Measurements from ENCODE around the gene IL10RA.
"Not testable (repeated sequence)": the region's sequence is repeated elsewhere in the genome, so short reads cannot be mapped to it uniquely, and the experiment has no call there.

DNA sequence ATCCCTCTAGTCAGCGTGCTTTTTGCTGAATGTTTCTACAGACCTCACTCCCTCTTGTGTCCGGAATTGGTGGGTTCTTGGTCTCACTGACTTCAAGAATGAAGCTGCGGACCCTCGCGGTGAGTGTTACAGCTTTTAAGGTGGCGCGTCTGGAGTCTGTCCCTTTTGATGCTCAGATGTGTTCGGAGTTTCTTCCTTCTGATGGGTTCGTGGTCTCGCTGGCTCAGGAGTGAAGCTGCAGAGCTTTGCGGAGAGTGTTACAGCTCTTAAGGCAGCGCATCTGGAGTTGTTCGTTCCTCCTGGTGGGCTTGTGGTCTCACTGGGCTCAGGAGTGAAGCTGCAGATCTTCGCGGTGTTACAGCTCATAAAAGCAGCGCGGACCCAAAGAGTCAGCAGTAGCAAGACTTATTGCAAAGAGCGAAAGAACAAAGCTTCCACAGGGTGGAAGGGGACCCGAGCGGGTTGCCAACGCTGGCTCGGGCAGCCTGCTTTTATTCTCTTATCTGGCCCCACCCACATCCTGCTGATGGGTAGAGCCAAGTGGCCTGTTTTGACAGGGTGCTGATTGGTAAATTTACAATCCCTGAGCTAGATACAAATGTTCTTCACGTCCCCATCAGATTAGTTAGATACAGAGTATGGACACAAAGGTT lies 8.5 kb upstream of the IL10RA start:
- TF ChIP-seq, protein P1, sequence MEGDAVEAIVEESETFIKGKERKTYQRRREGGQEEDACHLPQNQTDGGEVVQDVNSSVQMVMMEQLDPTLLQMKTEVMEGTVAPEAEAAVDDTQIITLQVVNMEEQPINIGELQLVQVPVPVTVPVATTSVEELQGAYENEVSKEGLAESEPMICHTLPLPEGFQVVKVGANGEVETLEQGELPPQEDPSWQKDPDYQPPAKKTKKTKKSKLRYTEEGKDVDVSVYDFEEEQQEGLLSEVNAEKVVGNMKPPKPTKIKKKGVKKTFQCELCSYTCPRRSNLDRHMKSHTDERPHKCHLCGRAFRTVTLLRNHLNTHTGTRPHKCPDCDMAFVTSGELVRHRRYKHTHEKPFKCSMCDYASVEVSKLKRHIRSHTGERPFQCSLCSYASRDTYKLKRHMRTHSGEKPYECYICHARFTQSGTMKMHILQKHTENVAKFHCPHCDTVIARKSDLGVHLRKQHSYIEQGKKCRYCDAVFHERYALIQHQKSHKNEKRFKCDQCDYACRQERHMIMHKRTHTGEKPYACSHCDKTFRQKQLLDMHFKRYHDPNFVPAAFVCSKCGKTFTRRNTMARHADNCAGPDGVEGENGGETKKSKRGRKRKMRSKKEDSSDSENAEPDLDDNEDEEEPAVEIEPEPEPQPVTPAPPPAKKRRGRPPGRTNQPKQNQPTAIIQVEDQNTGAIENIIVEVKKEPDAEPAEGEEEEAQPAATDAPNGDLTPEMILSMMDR (IDR thresholded peaks at IDR 0.05), result not testable (repeated sequence)
- TF ChIP-seq POLR2A (IDR thresholded peaks at IDR 0.05), result not testable (repeated sequence)

All from Peyer's patch (tissue), 4 donors.